ENCODE data around the gene GLI2.

DNA sequence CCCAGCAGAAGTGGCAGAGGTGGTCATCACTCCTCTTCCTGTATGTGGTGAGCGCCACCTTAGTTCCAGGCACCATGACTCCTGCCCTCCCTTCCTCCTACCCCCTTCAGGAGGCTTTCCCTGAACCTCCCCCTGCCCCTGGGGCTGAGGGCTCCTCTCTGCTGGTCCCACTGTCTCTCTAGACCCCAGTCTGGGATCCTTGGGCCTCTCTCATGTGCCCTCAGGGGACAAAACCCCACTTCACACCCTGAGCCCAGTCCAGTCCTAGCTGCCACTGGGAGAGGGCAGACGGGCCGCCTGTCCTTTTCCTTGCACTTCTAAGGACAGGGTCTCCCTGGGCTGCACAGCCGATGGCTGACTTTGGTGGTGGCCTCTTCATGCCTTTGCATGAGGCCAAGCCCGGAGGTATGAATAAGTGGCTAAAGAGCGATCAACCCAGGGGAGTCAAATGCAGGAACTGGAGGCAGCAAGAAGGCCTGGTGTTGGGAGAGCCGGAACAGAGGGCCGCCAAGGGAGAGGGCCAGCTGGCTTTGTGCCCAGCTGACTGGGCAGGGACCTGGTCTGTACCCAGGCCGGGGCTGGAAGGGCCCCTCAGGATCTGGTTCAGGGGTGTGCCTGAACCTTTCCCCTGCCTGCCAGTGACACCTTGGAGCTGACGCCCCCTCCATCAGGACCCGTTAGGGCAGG lies 29.5 kb downstream of the GLI2 start:
- TF ChIP-seq, protein P1, sequence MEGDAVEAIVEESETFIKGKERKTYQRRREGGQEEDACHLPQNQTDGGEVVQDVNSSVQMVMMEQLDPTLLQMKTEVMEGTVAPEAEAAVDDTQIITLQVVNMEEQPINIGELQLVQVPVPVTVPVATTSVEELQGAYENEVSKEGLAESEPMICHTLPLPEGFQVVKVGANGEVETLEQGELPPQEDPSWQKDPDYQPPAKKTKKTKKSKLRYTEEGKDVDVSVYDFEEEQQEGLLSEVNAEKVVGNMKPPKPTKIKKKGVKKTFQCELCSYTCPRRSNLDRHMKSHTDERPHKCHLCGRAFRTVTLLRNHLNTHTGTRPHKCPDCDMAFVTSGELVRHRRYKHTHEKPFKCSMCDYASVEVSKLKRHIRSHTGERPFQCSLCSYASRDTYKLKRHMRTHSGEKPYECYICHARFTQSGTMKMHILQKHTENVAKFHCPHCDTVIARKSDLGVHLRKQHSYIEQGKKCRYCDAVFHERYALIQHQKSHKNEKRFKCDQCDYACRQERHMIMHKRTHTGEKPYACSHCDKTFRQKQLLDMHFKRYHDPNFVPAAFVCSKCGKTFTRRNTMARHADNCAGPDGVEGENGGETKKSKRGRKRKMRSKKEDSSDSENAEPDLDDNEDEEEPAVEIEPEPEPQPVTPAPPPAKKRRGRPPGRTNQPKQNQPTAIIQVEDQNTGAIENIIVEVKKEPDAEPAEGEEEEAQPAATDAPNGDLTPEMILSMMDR (IDR thresholded peaks at IDR 0.05; ENCODE audit: low read length) = no peak
- TF ChIP-seq EZH2 (optimal IDR thresholded peaks at IDR 0.05; ENCODE audit: low read depth, low read length) (no peak), EZH2phosphoT487 (IDR thresholded peaks at IDR 0.05; ENCODE audit: low read length) (no peak)

Measured in MM.1S (cell line).